ENCODE data around the gene DYRK4.

DYRK4 gene

GRCh38 chr12:4630262-4630661, 68.3 kb downstream of the DYRK4 start:
- ATAC-seq: no peak

GRCh38 chr12:4643747-4644146, 81.7 kb downstream of the DYRK4 start:
- no peak for ATAC-seq

GRCh38 chr12:4645023-4645422, 83.0 kb downstream of the DYRK4 start:
- no peak for ATAC-seq

- ATAC-seq: no peak
Observed at GRCh38 chr12:4648104-4648500, 86.1 kb downstream of the DYRK4 start.

- peak; percentile 92 to 95 for ATAC-seq
Observed at GRCh38 chr12:4648501-4649357, 86.7 kb downstream of the DYRK4 start, which contains the start of the genes AKAP3 and NDUFA9. AKAP3 (minus strand) TSS chr12:4649051; CDS start chr12:4638196, 10,855 bp downstream. NDUFA9 (plus strand) TSS chr12:4649114; CDS start chr12:4649127, 13 bp downstream.

- ATAC-seq: no peak
Observed at GRCh38 chr12:4649358-4649661, 87.3 kb downstream of the DYRK4 start.

GRCh38 chr12:4653257-4653656, 91.2 kb downstream of the DYRK4 start:
- ATAC-seq: no peak

GRCh38 chr12:4653691-4654090, 91.7 kb downstream of the DYRK4 start:
- peak in 1 of 2 donors; percentile 25 for ATAC-seq
